Prostate gland (tissue), 2 donors: ENCODE data around the gene TNNI3. TPM values are rescaled to one million over a fixed set of nuclear protein-coding genes. Genes with fewer than 3 reads are reported as not detected.

Source experiments
- DNase-seq: peaks from one replicate; pipeline ENCODE4 v3.0.0-alpha.2; 2019; ENCODE audit warnings: low spot score
- H3K27ac ChIP-seq, 2 donors: fragments of 200-600 bp; sonication (generic); 2 replicates each; pipeline ENCODE4 v1.5.1; 2017 to 2019
- H3K27me3 ChIP-seq: fragments of 200-600 bp; sonication (generic); replicated peaks from 2 replicates; pipeline ENCODE4 v1.5.1; 2019; ENCODE audit not compliant: insufficient read depth
- H3K36me3 ChIP-seq, 2 donors: fragments of 200-600 bp; sonication (generic); 1 replicate in 1 of 2; 2 replicates in 1 of 2; pipeline versions ENCODE4 v1.5.1 to v1.8.1; 2017 to 2019
- H3K4me1 ChIP-seq: fragments of 200-600 bp; sonication (generic); replicated peaks from 2 replicates; pipeline ENCODE4 v1.5.1; 2019
- H3K4me3 ChIP-seq, 2 donors: fragments of 200-600 bp; sonication (generic); 2 replicates each; pipeline ENCODE4 v1.5.1; 2017 to 2019
- H3K9me3 ChIP-seq: fragments of 200-600 bp; sonication (generic); 2 replicates; pipeline ENCODE4 v1.5.1; 2017
- POLR2A ChIP-seq: fragments of 450-650 bp; IDR thresholded peaks from one replicate; pipeline ENCODE4 v1.6.1; 2016; ENCODE audit warnings: antibody characterized with exemption, mild to moderate bottlenecking
- POLR2AphosphoS5 ChIP-seq: sonication (generic); formaldehyde crosslinking; IDR thresholded peaks from one replicate; pipeline ENCODE4 v1.6.1; 2017; ENCODE audit warnings: antibody characterized with exemption
- WGBS: methylation state at CpG from one replicate; pipeline ENCODE4 v1.1.5; 2018; 5-methylcytosine and 5-hydroxymethylcytosine counted together
- intact Hi-C: fragments of 100-400 bp; cut with DNase I; formaldehyde crosslinking; loops from one replicate; pipeline ENCODE4 v1.14.2; 2022
- total RNA-seq, 2 donors: library from RNA; depleted of rRNA; stranded (reverse); fragments of >200 nt; gene quantifications; one replicate each; pipeline ENCODE4 v1.1.0, GENCODE V29; 2016
- TF ChIP-seq, protein P1 (sequence below), 4 experiments: fragments of 200-600 bp in 2 of 4; fragments of 450-650 bp in 2 of 4; sonication (generic) in 2 of 4; IDR thresholded peaks; 1 replicate in 3 of 4; 2 replicates in 1 of 4; pipeline ENCODE4 v1.5.1; 2016 to 2019; ENCODE audit warnings: antibody characterized with exemption in 4 of 4, mild to moderate bottlenecking in 2 of 4, moderate library complexity in 2 of 4

The TNNI3 gene
- total RNA-seq, 2 donors from 2014 or later = 12.4 TPM; not detected in 1

GRCh38 chr19:55166530-55167268, 9.2 kb upstream of the TNNI3 start, which contains the start of gene DNAAF3:
Gene DNAAF3 (minus strand): TSS chr19:55166613. CDS start chr19:55166413, 200 bp downstream.
- WGBS = 2% methylated on average over 33 of the region's 33 CpGs
- intact Hi-C loops = no loop called here
- H3K9me3 ChIP-seq = no peaks in the 10 kb centered on the region
- no peak within 1 kb of the TSS for H3K27ac ChIP-seq
- peak within 1 kb of the TSS in 1 of 2 donors; percentile 32 for H3K4me3 ChIP-seq
- peak; percentile 90 for DNase-seq
- no peaks in the 10 kb centered on the region for H3K36me3 ChIP-seq
- peak; percentile 76 for TF ChIP-seq POLR2AphosphoS5
- TF ChIP-seq, protein P1, sequence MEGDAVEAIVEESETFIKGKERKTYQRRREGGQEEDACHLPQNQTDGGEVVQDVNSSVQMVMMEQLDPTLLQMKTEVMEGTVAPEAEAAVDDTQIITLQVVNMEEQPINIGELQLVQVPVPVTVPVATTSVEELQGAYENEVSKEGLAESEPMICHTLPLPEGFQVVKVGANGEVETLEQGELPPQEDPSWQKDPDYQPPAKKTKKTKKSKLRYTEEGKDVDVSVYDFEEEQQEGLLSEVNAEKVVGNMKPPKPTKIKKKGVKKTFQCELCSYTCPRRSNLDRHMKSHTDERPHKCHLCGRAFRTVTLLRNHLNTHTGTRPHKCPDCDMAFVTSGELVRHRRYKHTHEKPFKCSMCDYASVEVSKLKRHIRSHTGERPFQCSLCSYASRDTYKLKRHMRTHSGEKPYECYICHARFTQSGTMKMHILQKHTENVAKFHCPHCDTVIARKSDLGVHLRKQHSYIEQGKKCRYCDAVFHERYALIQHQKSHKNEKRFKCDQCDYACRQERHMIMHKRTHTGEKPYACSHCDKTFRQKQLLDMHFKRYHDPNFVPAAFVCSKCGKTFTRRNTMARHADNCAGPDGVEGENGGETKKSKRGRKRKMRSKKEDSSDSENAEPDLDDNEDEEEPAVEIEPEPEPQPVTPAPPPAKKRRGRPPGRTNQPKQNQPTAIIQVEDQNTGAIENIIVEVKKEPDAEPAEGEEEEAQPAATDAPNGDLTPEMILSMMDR (IDR thresholded peaks at IDR 0.05) = no peak
- no peak for TF ChIP-seq POLR2A
- H3K4me1 ChIP-seq = no peaks in the 10 kb centered on the region
- H3K27me3 ChIP-seq = peaks cover 14% of the 10 kb centered on the region

- Histone ChIP-seq H3K4me1 (no peaks in the 10 kb centered on the region), H3K36me3 (no peaks in the 10 kb centered on the region), H3K9me3 (no peaks in the 10 kb centered on the region), H3K27ac (no peak overlapping the region), H3K27me3 (peaks cover 21% of the 10 kb centered on the region), H3K4me3 (peak overlapping the region in 1 of 2 donors; percentile 32)
- intact Hi-C loops = no loop called here
- no peak for DNase-seq
- 2% methylated on average over 34 of the region's 34 CpGs for WGBS
- TF ChIP-seq, protein P1 (IDR thresholded peaks at IDR 0.05) = peak in 3 of 4 experiments; percentile 13 to 30 (median 18)
- no peak for TF ChIP-seq POLR2AphosphoS5
These were observed 8.5 kb upstream of the TNNI3 start for GRCh38 chr19:55165952-55166529.

DNA sequence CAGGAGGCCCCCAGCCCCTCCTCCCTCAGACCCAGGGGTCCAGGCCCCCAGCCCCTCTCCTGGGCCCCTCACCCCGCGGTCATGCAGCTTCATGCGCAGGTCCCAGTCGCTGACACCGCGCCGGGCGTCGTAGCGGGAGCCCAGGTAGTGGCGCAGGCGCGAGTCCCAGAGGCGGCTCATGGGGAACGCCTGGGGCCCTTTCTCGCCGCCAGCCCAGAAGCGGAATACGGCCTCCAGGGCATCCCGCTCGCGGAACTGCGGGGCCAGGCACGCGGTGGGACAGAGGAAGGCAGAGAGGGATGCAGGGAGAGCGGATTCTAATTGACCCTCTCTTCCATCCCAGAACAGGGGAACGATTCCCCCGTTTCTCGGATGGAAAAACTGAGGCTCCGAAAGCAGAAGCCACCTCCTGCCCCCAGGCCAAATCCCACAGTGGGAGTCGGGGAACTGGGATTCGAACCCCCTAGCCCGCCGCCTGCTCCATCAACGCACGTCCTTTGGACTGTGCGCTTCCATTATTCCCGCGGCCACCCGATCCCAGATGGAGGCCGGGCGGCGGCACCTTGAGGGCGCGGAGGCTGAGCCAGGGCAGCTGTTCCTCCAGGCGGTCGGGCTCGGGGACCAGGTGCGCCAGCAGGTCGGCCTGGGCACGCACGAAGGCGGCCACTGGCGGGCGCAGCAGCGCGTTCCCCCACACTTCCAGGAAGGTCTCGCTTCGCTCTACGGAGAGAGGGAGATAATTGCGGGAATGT, 4.2 kb upstream of the TNNI3 start:
- Histone ChIP-seq H3K27ac (no peak overlapping the region), H3K36me3 (no peaks in the 10 kb centered on the region), H3K27me3 (peaks cover 36% of the 10 kb centered on the region), H3K4me3 (no peak overlapping the region), H3K9me3 (no peaks in the 10 kb centered on the region), H3K4me1 (no peaks in the 10 kb centered on the region)
- DNase-seq = no peak
- TF ChIP-seq POLR2AphosphoS5 (no peak), POLR2A (no peak)
- TF ChIP-seq, protein P1 (IDR thresholded peaks at IDR 0.05) = no peak
- intact Hi-C loops = no loop called here
- 26% methylated on average over 61 of the region's 61 CpGs for WGBS

- Histone ChIP-seq H3K27ac (no peak overlapping the region), H3K4me3 (no peak overlapping the region), H3K27me3 (peaks cover 36% of the 10 kb centered on the region), H3K9me3 (no peaks in the 10 kb centered on the region), H3K36me3 (no peaks in the 10 kb centered on the region), H3K4me1 (no peaks in the 10 kb centered on the region)
- no peak for DNase-seq
- intact Hi-C loops = no loop called here
- WGBS = 12% methylated on average over 25 of the region's 32 CpGs
- TF ChIP-seq POLR2AphosphoS5 (no peak), POLR2A (no peak)
- TF ChIP-seq, protein P1 (IDR thresholded peaks at IDR 0.05) = no peak
These were observed 3.4 kb upstream of the TNNI3 start for GRCh38 chr19:55160986-55161365.
